SK-N-SH (cell line): ENCODE data around the gene UGT2A3.

Experiments
- CTCF ChIP-seq: fragments of 200-600 bp; sonication (generic); IDR thresholded peaks from 2 replicates; pipeline ENCODE4 v1.6.1; 2017; ENCODE audit warnings: antibody characterized with exemption, mild to moderate bottlenecking, moderate library complexity
- RAD21 ChIP-seq: IDR thresholded peaks from 2 replicates; pipeline ENCODE4 v1.6.1; 2012; ENCODE audit warnings: mild to moderate bottlenecking, low read length
- SIN3A ChIP-seq: IDR thresholded peaks from 2 replicates; pipeline ENCODE4 v1.6.1; 2012; ENCODE audit warnings: low read depth, mild to moderate bottlenecking, low read length, moderate library complexity, borderline replicate concordance

DNA sequence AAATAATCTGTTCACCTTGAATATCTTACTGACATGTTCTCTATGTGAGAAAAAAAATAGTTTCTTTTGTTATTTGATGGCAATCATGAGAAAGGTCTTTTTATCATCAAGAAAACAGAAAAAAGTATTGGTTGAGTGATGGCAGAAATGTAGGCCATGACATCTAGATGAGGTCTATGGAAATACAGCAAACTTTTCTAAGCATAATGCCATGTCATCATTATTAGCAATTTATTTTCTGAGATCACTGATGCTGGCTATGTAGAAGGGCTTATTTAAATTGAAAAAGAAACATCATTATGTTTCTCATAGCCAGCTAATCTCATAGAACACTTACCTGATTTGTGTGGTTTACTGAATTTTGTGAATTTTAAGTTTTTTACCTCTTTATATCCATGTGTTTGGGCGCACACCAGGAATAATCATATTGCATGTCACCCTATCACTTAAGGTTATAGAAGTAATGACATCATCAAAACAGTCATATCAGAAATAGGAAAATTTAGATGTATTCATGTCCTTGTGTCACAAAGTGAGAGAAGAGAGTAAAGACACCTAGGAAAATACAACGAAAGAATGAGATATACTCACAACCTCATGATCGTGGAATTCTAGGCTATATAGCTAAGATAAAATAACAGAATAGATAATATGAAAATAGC, 22.4 kb downstream of the UGT2A3 start:
- no peak for TF ChIP-seq CTCF
- TF ChIP-seq RAD21, result no peak
- TF ChIP-seq SIN3A, result no peak
